H1 (cell line): Measurements from ENCODE around the gene ZNF521.

ENCODE experiments used
- BRCA1 ChIP-seq: IDR thresholded peaks from 2 replicates; pipeline ENCODE4 v1.6.1; 2012; ENCODE audit warnings: low read depth, low read length, improper control_type of control experiment
- CTCF ChIP-seq, 3 experiments: IDR thresholded peaks; 1 replicate in 2 of 3; 2 replicates in 1 of 3; pipeline versions ENCODE4 v1.5.1 to v1.6.1; 2011; ENCODE audit warnings: low read length in 3 of 3, mild to moderate bottlenecking in 3 of 3, inconsistent platforms in 2 of 3, low read depth in 1 of 3, moderate library complexity in 1 of 3; ENCODE audit not compliant: insufficient read depth in 1 of 3; ENCODE audit errors: control extremely low read depth in 1 of 3
- EZH2 ChIP-seq: fragments of 200-600 bp; sonication (generic); IDR thresholded peaks from 2 replicates; pipeline ENCODE4 v1.7.1; 2012; ENCODE audit warnings: low read depth, mild to moderate bottlenecking, moderate library complexity, low read length, inconsistent platforms; ENCODE audit not compliant: severe bottlenecking
- GABPA ChIP-seq: IDR thresholded peaks from 2 replicates; pipeline ENCODE4 v1.6.1; 2011; ENCODE audit warnings: mild to moderate bottlenecking, low read length, moderate library complexity, borderline replicate concordance; ENCODE audit not compliant: insufficient read depth
- JUN ChIP-seq: IDR thresholded peaks from 2 replicates; pipeline ENCODE4 v1.6.1; 2011; ENCODE audit warnings: low read depth, mild to moderate bottlenecking, improper control_type of control experiment, low read length
- MAX ChIP-seq: IDR thresholded peaks from 2 replicates; pipeline ENCODE4 v1.6.1; 2012; ENCODE audit warnings: inconsistent platforms
- POLR2A ChIP-seq, 2 experiments: IDR thresholded peaks; 1 replicate in 1 of 2; 2 replicates in 1 of 2; pipeline ENCODE4 v1.6.1; 2011; ENCODE audit warnings: low read depth in 2 of 2, low read length in 2 of 2, mild to moderate bottlenecking in 2 of 2; ENCODE audit errors: control extremely low read depth in 1 of 2
- POLR2AphosphoS5 ChIP-seq: IDR thresholded peaks from 2 replicates; pipeline ENCODE4 v1.6.1; 2011; ENCODE audit warnings: low read depth, low read length
- RBBP5 ChIP-seq: IDR thresholded peaks from 2 replicates; pipeline ENCODE4 v1.7.1; 2012; ENCODE audit warnings: low read depth, mild to moderate bottlenecking, inconsistent platforms, low read length, moderate library complexity, borderline replicate concordance
- SAP30 ChIP-seq: fragments of 300-600 bp; sonication (generic); IDR thresholded peaks from 2 replicates; pipeline ENCODE4 v1.7.1; 2012; ENCODE audit warnings: low read length, moderate library complexity, mild to moderate bottlenecking, inconsistent platforms; ENCODE audit not compliant: insufficient read depth, insufficient replicate concordance
- TBP ChIP-seq: IDR thresholded peaks from 2 replicates; pipeline ENCODE4 v1.6.1; 2011; ENCODE audit warnings: low read depth, low read length, improper control_type of control experiment

GRCh38 chr18:25314151-25314837 lies 37.7 kb downstream of the ZNF521 start:
- TF ChIP-seq EZH2 (no peak), POLR2AphosphoS5 (no peak), GABPA (no peak), CTCF (IDR thresholded peaks at IDR 0.05; ENCODE audit: control extremely low read depth in 1 of 3, insufficient read depth in 1 of 3, low read depth in 1 of 3, low read length in 3 of 3) (no peak), POLR2A (IDR thresholded peaks at IDR 0.05; ENCODE audit: control extremely low read depth in 1 of 2, low read depth in 2 of 2, low read length in 2 of 2) (no peak), TBP (no peak), RBBP5 (no peak), JUN (no peak), SAP30 (no peak), MAX (no peak), BRCA1 (no peak)
